Measurements from ENCODE around the gene FBXO33. TPM values are rescaled to one million over a fixed set of nuclear protein-coding genes. Genes with fewer than 3 reads are reported as not detected.

Gene FBXO33
- total RNA-seq, 1 experiment from 2014 or later: 21.9 TPM

DNA sequence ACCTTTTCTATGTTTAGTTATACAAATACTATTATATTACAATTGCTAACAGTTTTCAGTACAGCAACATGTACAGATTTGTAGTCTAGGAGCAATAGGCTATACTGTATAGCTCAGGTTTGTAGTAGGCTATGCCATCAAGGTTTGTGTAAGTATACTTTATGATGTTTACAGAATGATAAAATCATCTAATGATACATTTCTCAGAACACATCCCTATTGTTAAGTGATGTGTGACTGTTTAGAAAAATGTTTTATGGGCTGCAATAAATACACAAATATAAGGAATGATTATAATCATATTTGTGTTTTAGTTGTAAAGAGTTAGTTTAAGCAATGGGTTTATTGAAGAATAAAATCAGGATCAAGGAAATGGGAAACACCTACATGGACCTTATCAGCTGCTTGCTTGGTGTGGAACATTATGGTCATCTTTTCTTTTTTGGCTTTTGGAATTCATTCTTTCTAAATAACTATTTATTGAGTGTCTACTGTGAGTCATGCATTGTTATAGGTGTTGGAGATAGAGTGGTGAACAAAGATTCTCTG, 24.5 kb upstream of the FBXO33 start:
- DNase-seq: peak; percentile 47
- Histone ChIP-seq H3K36me3 (ENCODE audit: low read depth, low read length) (no peaks in the 10 kb centered on the region), H2AFZ (ENCODE audit: low read length) (no peak overlapping the region), H3K9ac (ENCODE audit: low read length) (no peak overlapping the region), H3K4me1 (ENCODE audit: insufficient read depth, low read length) (no peaks in the 10 kb centered on the region; the same call in 1 of the 2 replicates), H3K27me3 (ENCODE audit: low read length) (0 out of 2 replicates have a peak, but pooled peaks cover 4% of the 10 kb centered on the region), H3K4me3 (ENCODE audit: low read length) (no peak overlapping the region), H3K27ac (ENCODE audit: low read length) (no peak overlapping the region), H3K9me3 (ENCODE audit: low read length) (no peaks in the 10 kb centered on the region), H3K9me2 (replicated peaks; ENCODE audit: low read length) (0 out of 2 replicates have a peak, but pooled peaks cover 3% of the 10 kb centered on the region), H3K4me2 (ENCODE audit: low read length) (no peak overlapping the region), H3F3A (ENCODE audit: low read length, unreplicated experiment) (no peaks in the 10 kb centered on the region), H4K20me1 (ENCODE audit: low read length) (no peaks in the 10 kb centered on the region), H3K79me2 (ENCODE audit: low read length) (no peaks in the 10 kb centered on the region)
- CTCF ChIA-PET: interaction anchor here (0.7 kb wide), 1 partner anchor 69 kb away, joined by 3 read pairs; no protein-coding TSS in a partner anchor
- POLR2A ChIA-PET (ENCODE audit: unreplicated experiment): no interaction called here
- BruUV-seq (replicated peaks): no TSS peak
- peak; percentile 94 for ATAC-seq
- intact Hi-C loops (cut with micrococcal nuclease): loop anchor here (1.0 kb wide), 1 partner anchor 23 kb away; no protein-coding TSS in a partner anchor
- TF ChIP-seq CTCF (conservative IDR thresholded peaks at IDR 0.05; ENCODE audit: low read depth, low read length) (no peak), EZH2 (IDR thresholded peaks at IDR 0.05; ENCODE audit: low read length, unreplicated experiment) (no peak), EZH2phosphoT487 (IDR thresholded peaks at IDR 0.05; ENCODE audit: borderline replicate concordance, low read length) (no peak)

- BruUV-seq (replicated peaks): no TSS peak
- ChIA-PET CTCF (no interaction called here), POLR2A (ENCODE audit: unreplicated experiment) (no interaction called here)
- 0 out of 2 replicates have a peak, but pooled peaks cover 3% of the 10 kb centered on the region for H3K9me2 ChIP-seq (replicated peaks; ENCODE audit: low read length)
- H4K20me1 ChIP-seq (ENCODE audit: low read length): no peaks in the 10 kb centered on the region
- no peaks in the 10 kb centered on the region for H3F3A ChIP-seq (ENCODE audit: low read length, unreplicated experiment)
- no peak overlapping the region for H2AFZ ChIP-seq (ENCODE audit: low read length)
- H3K27ac ChIP-seq (ENCODE audit: low read length): no peak overlapping the region
- H3K79me2 ChIP-seq (ENCODE audit: low read length): no peaks in the 10 kb centered on the region
- H3K27me3 ChIP-seq (ENCODE audit: low read length): 0 out of 2 replicates have a peak, but pooled peaks cover 4% of the 10 kb centered on the region
- H3K4me2 ChIP-seq (ENCODE audit: low read length): no peak overlapping the region
- intact Hi-C loops (cut with micrococcal nuclease): no loop called here
- no peak for ATAC-seq
- no peak overlapping the region for H3K9ac ChIP-seq (ENCODE audit: low read length)
- H3K4me3 ChIP-seq (ENCODE audit: low read length): no peak overlapping the region
- no peaks in the 10 kb centered on the region for H3K36me3 ChIP-seq (ENCODE audit: low read depth, low read length)
- H3K4me1 ChIP-seq (ENCODE audit: insufficient read depth, low read length): no peaks in the 10 kb centered on the region; the same call in 1 of the 2 replicates
- no peak for DNase-seq
- no peaks in the 10 kb centered on the region for H3K9me3 ChIP-seq (ENCODE audit: low read length)
- TF ChIP-seq CTCF (conservative IDR thresholded peaks at IDR 0.05; ENCODE audit: low read depth, low read length) (no peak), EZH2phosphoT487 (IDR thresholded peaks at IDR 0.05; ENCODE audit: borderline replicate concordance, low read length) (no peak), EZH2 (IDR thresholded peaks at IDR 0.05; ENCODE audit: low read length, unreplicated experiment) (no peak)
Observed at GRCh38 chr14:39454906-39455539, 22.8 kb upstream of the FBXO33 start.

DNA sequence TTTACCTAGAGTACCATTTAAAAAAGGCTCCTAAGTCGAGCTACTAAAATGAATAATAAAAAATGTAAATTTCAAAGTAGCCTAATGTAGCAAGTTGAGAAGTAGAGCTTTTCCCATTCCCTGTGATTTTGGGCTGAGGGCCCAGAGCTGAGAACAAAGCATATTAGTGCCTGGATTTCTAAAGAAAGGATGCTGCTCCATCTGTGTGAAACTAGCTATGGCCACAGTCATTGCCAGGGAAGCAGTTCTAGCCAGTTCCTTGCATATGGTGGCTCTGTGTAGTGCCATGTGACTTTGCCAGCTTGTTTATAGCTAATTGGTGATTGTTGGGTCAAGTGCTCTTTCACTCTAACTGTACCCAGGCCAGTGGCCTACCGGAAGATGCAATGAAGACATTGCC, 20.4 kb upstream of the FBXO33 start:
- H3K79me2 ChIP-seq (ENCODE audit: low read length): no peaks in the 10 kb centered on the region
- no peaks in the 10 kb centered on the region for H4K20me1 ChIP-seq (ENCODE audit: low read length)
- no peaks in the 10 kb centered on the region for H3K9me3 ChIP-seq (ENCODE audit: low read length)
- no peak overlapping the region for H3K4me3 ChIP-seq (ENCODE audit: low read length)
- H3K36me3 ChIP-seq (ENCODE audit: low read depth, low read length): no peaks in the 10 kb centered on the region
- no peaks in the 10 kb centered on the region for H3F3A ChIP-seq (ENCODE audit: low read length, unreplicated experiment)
- H2AFZ ChIP-seq (ENCODE audit: low read length): no peak overlapping the region
- no peak overlapping the region for H3K4me2 ChIP-seq (ENCODE audit: low read length)
- ChIA-PET POLR2A (ENCODE audit: unreplicated experiment) (no interaction called here), CTCF (no interaction called here)
- no TSS peak for BruUV-seq (replicated peaks)
- no peak overlapping the region for H3K9ac ChIP-seq (ENCODE audit: low read length)
- H3K27me3 ChIP-seq (ENCODE audit: low read length): 0 out of 2 replicates have a peak, but pooled peaks cover 4% of the 10 kb centered on the region
- intact Hi-C loops (cut with micrococcal nuclease): no loop called here
- ATAC-seq (no peak), DNase-seq (no peak)
- 0 out of 2 replicates have a peak, but pooled peaks cover 3% of the 10 kb centered on the region for H3K9me2 ChIP-seq (replicated peaks; ENCODE audit: low read length)
- no peak for TF ChIP-seq EZH2phosphoT487 (IDR thresholded peaks at IDR 0.05; ENCODE audit: borderline replicate concordance, low read length)
- no peak for TF ChIP-seq EZH2 (IDR thresholded peaks at IDR 0.05; ENCODE audit: low read length, unreplicated experiment)
- no peak for TF ChIP-seq CTCF (conservative IDR thresholded peaks at IDR 0.05; ENCODE audit: low read depth, low read length)
- H3K4me1 ChIP-seq (ENCODE audit: insufficient read depth, low read length): no peaks in the 10 kb centered on the region; the same call in 1 of the 2 replicates
- H3K27ac ChIP-seq (ENCODE audit: low read length): no peak overlapping the region

Measured in PC-3 (cell line).